IMR-90 (cell line): ENCODE data around the gene PYGM. TPM values are rescaled to one million over a fixed set of nuclear protein-coding genes. Genes with fewer than 3 reads are reported as not detected.
A peak's percentile ranks its signal among the peaks of the same experiment; 100 is the strongest.

ENCODE experiments used
- ATAC-seq: fragments of 200-7000 bp; cut with Tn5 transposase; 2 replicates; pipeline ENCODE4 v1.9.1; 2020; ENCODE audit warnings: low read depth, mild to moderate bottlenecking, moderate library complexity
- BruUV-seq: library from RNA; stranded (reverse); fragments of 400-500 nt; replicated peaks from 2 replicates; lab custom pipeline; 2021; lab: Mats Ljungman, UMichigan
- CTCF ChIA-PET: fragments of 300-600 bp; formaldehyde crosslinking; extraction: SDS; loops from one replicate; lab custom pipeline; 2021; ENCODE audit warnings: antibody characterized with exemption; lab: Yijun Ruan, JAX
- POLR2A ChIA-PET: fragments of 300-600 bp; sonication (Branson Sonifier 250); formaldehyde crosslinking; loops from one replicate; lab custom pipeline; 2022; ENCODE audit warnings: antibody characterized with exemption; ENCODE audit not compliant: unreplicated experiment; lab: Charles Lee
- DNase-seq: peaks from one replicate; pipeline ENCODE4 v3.0.0; 2013
- H2AFZ ChIP-seq: replicated peaks from 2 replicates; pipeline ENCODE3; 2013; ENCODE audit warnings: low read length, mild to moderate bottlenecking; ENCODE audit not compliant: poor library complexity
- H2AK5ac ChIP-seq: 2 replicates; pipeline ENCODE4 v1.6.1; 2013; ENCODE audit warnings: low read depth, low read length, inconsistent platforms
- H2AK9ac ChIP-seq: replicated peaks from 2 replicates; pipeline ENCODE3; 2013; ENCODE audit warnings: mild to moderate bottlenecking, low read depth, low read length, moderate library complexity; ENCODE audit not compliant: poor library complexity
- H2BK120ac ChIP-seq: 2 replicates; pipeline ENCODE4 v1.6.1; 2013; ENCODE audit warnings: low read depth, low read length, inconsistent platforms
- H2BK15ac ChIP-seq: 3 replicates; pipeline ENCODE4 v1.6.1; 2013; ENCODE audit warnings: low read depth, low read length, inconsistent platforms
- H2BK20ac ChIP-seq: 2 replicates; pipeline ENCODE4 v1.6.1; 2013; ENCODE audit warnings: low read depth, mild to moderate bottlenecking, inconsistent platforms, low read length, moderate library complexity
- H2BK5ac ChIP-seq: 2 replicates; pipeline ENCODE4 v1.6.1; 2013; ENCODE audit warnings: mild to moderate bottlenecking, low read depth, low read length, inconsistent platforms; ENCODE audit not compliant: poor library complexity, severe bottlenecking
- H3K14ac ChIP-seq: replicated peaks from 2 replicates; pipeline ENCODE4 v1.6.1; 2013; ENCODE audit warnings: low read depth, low read length, inconsistent platforms
- H3K18ac ChIP-seq: 2 replicates; pipeline ENCODE4 v1.6.1; 2013; ENCODE audit warnings: low read depth, low read length, control low read depth
- H3K23ac ChIP-seq: 2 replicates; pipeline ENCODE4 v1.6.1; 2013; ENCODE audit warnings: low read depth, low read length, inconsistent platforms
- H3K27ac ChIP-seq: 2 replicates; pipeline ENCODE4 v1.5.1; 2013; ENCODE audit warnings: mild to moderate bottlenecking, control low read depth, low read length; ENCODE audit not compliant: insufficient read depth
- H3K27me3 ChIP-seq: 2 replicates; pipeline ENCODE4 v1.6.1; 2013; ENCODE audit warnings: low read length; ENCODE audit not compliant: control insufficient read depth, insufficient read depth
- H3K36me3 ChIP-seq: 2 replicates; pipeline ENCODE4 v1.6.1; 2013; ENCODE audit warnings: low read length, mixed read lengths; ENCODE audit not compliant: control insufficient read depth, insufficient read depth
- H3K4ac ChIP-seq: 2 replicates; pipeline ENCODE4 v1.6.1; 2013; ENCODE audit warnings: low read depth, low read length, inconsistent platforms
- H3K4me1 ChIP-seq: 2 replicates; pipeline ENCODE4 v1.6.1; 2013; ENCODE audit warnings: low read length, mixed read lengths; ENCODE audit not compliant: control insufficient read depth, insufficient read depth
- H3K4me2 ChIP-seq: 2 replicates; pipeline ENCODE4 v1.6.1; 2013; ENCODE audit warnings: low read depth, mild to moderate bottlenecking, control low read depth, low read length, moderate library complexity
- H3K4me3 ChIP-seq: 2 replicates; pipeline ENCODE4 v1.5.1; 2013; ENCODE audit warnings: low read depth, mild to moderate bottlenecking, control low read depth, low read length, moderate library complexity; ENCODE audit not compliant: insufficient read depth
- H3K56ac ChIP-seq: 2 replicates; pipeline ENCODE4 v1.6.1; 2013; ENCODE audit warnings: low read length, inconsistent platforms; ENCODE audit not compliant: insufficient read depth; ENCODE audit errors: extremely low read depth
- H3K79me1 ChIP-seq, 2 experiments: 2 replicates each; pipeline ENCODE4 v1.6.1; 2013; ENCODE audit warnings: low read length in 2 of 2, inconsistent platforms in 1 of 2, low read depth in 1 of 2
- H3K9ac ChIP-seq: 2 replicates; pipeline ENCODE4 v1.6.1; 2013; ENCODE audit warnings: low read depth, low read length, control low read depth
- H3K9me1 ChIP-seq: 2 replicates; pipeline ENCODE4 v1.6.1; 2013; ENCODE audit warnings: low read length, inconsistent platforms; ENCODE audit not compliant: insufficient read depth
- H3K9me3 ChIP-seq: 2 replicates; pipeline ENCODE4 v1.6.1; 2013; ENCODE audit warnings: low read length; ENCODE audit not compliant: control insufficient read depth, insufficient read depth
- H4K20me1 ChIP-seq: 2 replicates; pipeline ENCODE4 v1.6.1; 2013; ENCODE audit warnings: low read length, inconsistent platforms; ENCODE audit not compliant: insufficient read depth
- H4K5ac ChIP-seq: 2 replicates; pipeline ENCODE4 v1.6.1; 2013; ENCODE audit warnings: mild to moderate bottlenecking, low read depth, low read length, control low read depth
- H4K8ac ChIP-seq, 2 experiments: 2 replicates each; pipeline ENCODE4 v1.6.1; 2013; ENCODE audit warnings: low read depth in 2 of 2, low read length in 2 of 2, control low read depth in 1 of 2, inconsistent platforms in 1 of 2
- H4K91ac ChIP-seq: 2 replicates; pipeline ENCODE4 v1.6.1; 2013; ENCODE audit warnings: low read depth, low read length, inconsistent platforms; ENCODE audit not compliant: insufficient read depth
- CHD1 ChIP-seq: IDR thresholded peaks from 2 replicates; pipeline ENCODE4 v1.6.1; 2012; ENCODE audit warnings: low read depth, low read length, improper control_type of control experiment
- MAFK ChIP-seq: IDR thresholded peaks from 2 replicates; pipeline ENCODE4 v1.6.1; 2012; ENCODE audit warnings: low read depth, low read length, improper control_type of control experiment
- NFE2L2 ChIP-seq: fragments of 150-350 bp; IDR thresholded peaks from 2 replicates; pipeline ENCODE4 v1.6.1; 2016; ENCODE audit warnings: low read depth, mild to moderate bottlenecking, low read length
- RAD21 ChIP-seq: IDR thresholded peaks from 2 replicates; pipeline ENCODE4 v1.6.1; 2012; ENCODE audit warnings: low read length, improper control_type of control experiment
- RCOR1 ChIP-seq: IDR thresholded peaks from 2 replicates; pipeline ENCODE4 v1.6.1; 2012; ENCODE audit warnings: mild to moderate bottlenecking, low read length, improper control_type of control experiment; ENCODE audit not compliant: insufficient replicate concordance
- SMC3 ChIP-seq: fragments of 150-350 bp; IDR thresholded peaks from 2 replicates; pipeline ENCODE4 v1.6.1; 2016; ENCODE audit warnings: low read depth, mild to moderate bottlenecking, antibody characterized with exemption, low read length, moderate library complexity
- USF2 ChIP-seq: fragments of 150-350 bp; IDR thresholded peaks from 2 replicates; pipeline ENCODE4 v1.6.1; 2017; ENCODE audit warnings: mild to moderate bottlenecking, antibody characterized with exemption, low read length, low read depth
- WGBS, 2 experiments: methylation state at CpG; one replicate each; pipeline versions ENCODE4 v1.1.5 to v1.1.7; 2013; ENCODE audit warnings: missing lambda C conversion rate in 2 of 2; ENCODE audit not compliant: insufficient read length in 1 of 2; ENCODE audit errors: extremely low coverage in 2 of 2; 5-methylcytosine and 5-hydroxymethylcytosine counted together
- dilution Hi-C: fragments of 300-500 bp; cut with HindIII; formaldehyde crosslinking; loops from one replicate; pipeline ENCODE4 v1.14.3; 2018; ENCODE audit warnings: low sequenced_read_pairs; ENCODE audit not compliant: unreplicated experiment
- in situ Hi-C: fragments of 300-500 bp; cut with MboI; formaldehyde crosslinking; loops from 3 replicates; pipeline ENCODE4 v1.14.3; 2019; ENCODE audit warnings: low sequenced_read_pairs, inconsistent platforms, mixed read lengths
- intact Hi-C: fragments of 100-400 bp; cut with micrococcal nuclease; formaldehyde crosslinking; loops from 2 replicates; pipeline ENCODE4 v1.10.0; 2022
- polyA plus RNA-seq, 3 experiments: library from polyadenylated mRNA; depleted of rRNA; stranded (reverse); fragments of >200 nt; gene quantifications; 2 replicates each; pipeline ENCODE4 v1.2.3, GENCODE V29; 2012; ENCODE audit warnings: low replicate concordance in 1 of 3
- total RNA-seq: library from RNA; depleted of rRNA; stranded (reverse); fragments of >200 nt; gene quantifications from 2 replicates; pipeline ENCODE4 v1.2.3, GENCODE V29; 2012

The PYGM gene
- total and polyA plus RNA-seq, 2 of the 4 experiments (the other 2 are of a cell fraction) = 0.18 to 0.21 TPM

- in situ Hi-C loops = no loop called here
- Histone ChIP-seq H3K4ac (peak overlapping the region; percentile 56; the same call in 1 of the 2 replicates), H3K18ac (no peak overlapping the region), H2AK9ac (peak overlapping the region; percentile 92), H3K4me3 (peak overlapping the region; percentile 84), H2BK120ac (no peak overlapping the region), H2BK5ac (no peak overlapping the region), H2AK5ac (peak overlapping the region; percentile 58; the same call in 1 of the 2 replicates), H3K9me1 (peaks cover 10% of the 10 kb centered on the region), H3K4me1 (peaks cover 10% of the 10 kb centered on the region), H2BK15ac (no peak overlapping the region), H3K27ac (no peak overlapping the region; the same call in 1 of the 2 replicates), H3K36me3 (peaks cover 34% of the 10 kb centered on the region), H3K27me3 (no peaks in the 10 kb centered on the region), H4K20me1 (no peaks in the 10 kb centered on the region), H3K23ac (0 out of 2 replicates have a peak overlapping the region, but pooled peaks have one; percentile 12), H2AFZ (peak overlapping the region; percentile 96), H3K14ac (no peak overlapping the region; the same call in 1 of the 2 replicates), H3K79me1 (peaks cover 4 to 22% of the 10 kb centered on the region in 2 experiments; a peak in 3 of 4 replicates), H4K5ac (peak overlapping the region; percentile 40), H3K4me2 (peak overlapping the region; percentile 96), H3K9me3 (no peaks in the 10 kb centered on the region), H3K9ac (peak overlapping the region; percentile 67), H4K8ac (peak overlapping the region; percentile 52 to 63; a peak in 3 of 4 replicates), H2BK20ac (no peak overlapping the region), H3K56ac (no peak overlapping the region), H4K91ac (peak overlapping the region; percentile 37; the same call in 1 of the 2 replicates)
- POLR2A ChIA-PET = interaction anchor here (0.5 to 0.6 kb wide), 4 partner anchors 8 to 210 kb away, joined by 3 to 14 read pairs (median 6); no protein-coding TSS in a partner anchor
- ATAC-seq (no peak; the same call in 1 of the 2 replicates), DNase-seq (no peak)
- CTCF ChIA-PET = no interaction called here
- TF ChIP-seq RCOR1 = no peak
- TF ChIP-seq MAFK = no peak
- no peak for TF ChIP-seq CHD1
- no peak for TF ChIP-seq USF2
- no peak for TF ChIP-seq RAD21
- TF ChIP-seq SMC3 = no peak
- no peak for TF ChIP-seq NFE2L2
- BruUV-seq = no TSS peak
- intact Hi-C loops = loop anchor here (2.0 kb wide), 1 partner anchor 24 kb away; the partner anchor contains the start of gene SF1
- 55% methylated on average over 9 of the region's 54 CpGs; no CpG with 5 or more reads in 1 of the 2 experiments for WGBS, 2 experiments
- dilution Hi-C loops = no loop called here
These were observed 42.8 kb upstream of the PYGM start for GRCh38 chr11:64802370-64803157.
